HG03565 (cell line): ENCODE results near the gene KAT6B.

Experiments used
- ATAC-seq: cut with Tn5 transposase; IDR thresholded peaks from one replicate; pipeline ENCODE4 v1.9.1; 2021; ENCODE audit warnings: mild to moderate bottlenecking, moderate library complexity; ENCODE audit not compliant: unreplicated experiment

Gene KAT6B

DNA sequence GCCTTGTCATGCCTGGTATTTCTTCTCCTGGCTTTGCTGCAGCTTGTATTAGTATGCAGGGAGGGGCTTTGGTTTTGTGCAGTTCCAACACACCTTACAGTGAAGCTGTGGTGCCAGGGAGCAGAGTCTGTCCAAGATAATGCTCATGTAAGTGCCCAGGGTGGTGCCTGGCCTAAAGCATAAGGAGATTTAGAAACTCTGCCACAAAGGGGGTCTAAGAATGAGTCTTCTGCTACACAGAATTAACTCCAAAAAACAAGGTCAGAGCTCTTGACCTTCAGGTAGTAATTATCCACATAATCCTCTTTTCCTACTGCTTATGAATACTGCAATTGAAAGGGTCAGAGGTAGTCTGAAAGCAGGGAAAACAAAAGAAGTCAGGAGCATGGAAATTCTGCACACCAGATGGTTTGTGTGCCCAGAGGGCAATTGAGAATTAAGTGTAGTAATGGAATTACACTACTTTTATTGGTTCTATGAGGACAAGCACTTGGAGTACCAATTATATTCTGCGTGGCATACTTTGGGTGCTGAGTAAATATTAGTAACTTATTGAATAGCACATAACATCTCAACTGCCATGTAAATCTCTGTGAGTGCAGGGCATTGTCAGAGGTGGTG is 121.5 kb downstream of the KAT6B start:
- no peak for ATAC-seq

DNA sequence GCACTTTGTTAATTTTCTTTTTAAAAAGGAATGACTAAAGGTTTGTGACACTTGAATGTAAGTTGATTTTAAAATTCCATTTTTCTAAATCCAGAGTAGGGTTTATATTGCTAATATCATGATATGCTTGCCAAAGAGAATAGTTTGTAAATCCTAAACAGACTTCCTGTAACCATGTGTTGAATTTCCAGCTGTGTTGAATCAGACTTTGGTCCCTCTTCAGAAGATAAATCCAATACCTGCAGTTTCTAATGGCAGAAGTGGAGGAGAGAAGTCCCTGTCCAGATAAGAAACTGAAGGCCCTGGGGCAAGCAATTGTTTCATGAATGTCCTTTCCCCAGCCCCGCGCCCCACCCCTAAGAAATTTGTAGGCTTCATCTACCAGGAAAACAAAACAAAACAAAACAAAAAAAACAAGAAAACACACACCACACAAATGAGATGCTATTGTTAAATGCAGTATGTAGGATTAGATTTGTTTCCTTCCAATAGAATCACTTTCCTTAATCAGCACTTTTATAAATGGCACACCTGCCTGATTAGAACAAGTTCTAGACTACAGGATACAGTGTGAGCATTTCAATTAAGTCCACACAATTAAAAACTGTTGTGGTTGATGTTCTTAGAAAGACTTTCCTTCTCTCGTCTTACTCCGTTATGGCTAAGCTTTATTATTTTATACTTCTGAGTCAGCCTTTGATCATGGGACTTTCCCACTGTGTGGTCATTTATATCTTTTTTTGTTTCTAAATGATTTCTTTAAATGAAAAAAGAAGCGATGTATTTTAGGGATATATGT is 122.8 kb downstream of the KAT6B start:
- ATAC-seq = no peak

DNA sequence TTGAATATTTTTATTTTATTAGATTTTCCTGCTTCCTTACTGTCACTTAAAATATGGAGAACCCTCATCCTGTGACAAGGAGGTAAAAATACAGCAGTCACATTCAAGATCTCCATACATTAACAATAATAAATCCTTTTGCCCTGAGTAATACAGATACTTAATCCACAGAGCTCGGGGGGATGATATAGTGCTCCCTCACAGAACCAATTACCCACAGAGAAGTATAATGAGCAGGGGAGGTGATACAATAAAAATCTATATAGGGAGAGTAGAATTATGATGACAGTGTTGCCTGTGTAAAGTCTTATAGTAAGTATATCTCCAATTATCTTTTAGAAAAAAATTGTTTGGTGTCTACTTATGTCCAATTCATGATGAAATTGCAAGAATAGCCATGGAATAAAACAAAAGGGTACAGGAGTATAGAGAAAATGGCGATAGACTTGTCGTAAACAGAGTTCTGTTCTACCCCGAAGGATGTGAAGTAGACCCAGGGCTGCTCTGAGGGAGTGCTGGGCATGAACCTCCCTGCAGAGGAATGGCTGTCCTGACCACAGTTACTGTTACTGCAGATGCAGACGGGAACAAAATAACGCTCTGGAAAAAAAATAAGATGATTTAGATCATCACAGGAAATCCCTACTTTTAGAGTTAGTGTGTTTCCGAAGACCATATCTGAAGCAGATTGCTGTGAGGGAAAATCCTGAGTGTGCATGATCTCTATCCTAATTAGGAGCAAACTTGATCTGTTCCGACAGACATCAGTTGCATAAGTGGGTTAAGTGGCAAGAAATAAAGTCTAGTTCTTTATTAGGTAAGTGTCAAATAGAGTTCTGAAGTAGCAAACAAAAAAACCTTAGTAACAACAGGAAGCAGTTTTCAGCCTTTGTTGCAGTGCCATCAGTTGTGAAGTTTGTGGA is 123.7 kb downstream of the KAT6B start:
- no peak for ATAC-seq

DNA sequence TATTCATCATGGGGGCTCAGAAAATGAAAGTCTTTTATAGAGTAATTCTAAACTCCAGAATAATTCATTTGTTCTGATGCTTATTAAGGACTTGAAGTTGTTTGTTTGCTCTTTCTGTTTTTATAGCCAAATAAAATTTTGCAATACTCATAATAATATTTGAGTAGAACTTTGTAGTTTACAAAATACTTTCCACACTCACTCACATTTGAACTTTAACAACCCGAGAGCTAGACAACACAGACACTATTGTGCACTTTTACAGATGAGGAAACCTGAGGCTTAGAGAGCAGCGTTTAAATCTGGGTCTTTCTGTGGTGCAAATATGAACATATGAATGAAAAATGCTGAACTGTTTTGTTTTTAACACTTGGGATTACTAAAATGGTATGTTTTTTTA is 126.8 kb downstream of the KAT6B start:
- ATAC-seq = no peak

DNA sequence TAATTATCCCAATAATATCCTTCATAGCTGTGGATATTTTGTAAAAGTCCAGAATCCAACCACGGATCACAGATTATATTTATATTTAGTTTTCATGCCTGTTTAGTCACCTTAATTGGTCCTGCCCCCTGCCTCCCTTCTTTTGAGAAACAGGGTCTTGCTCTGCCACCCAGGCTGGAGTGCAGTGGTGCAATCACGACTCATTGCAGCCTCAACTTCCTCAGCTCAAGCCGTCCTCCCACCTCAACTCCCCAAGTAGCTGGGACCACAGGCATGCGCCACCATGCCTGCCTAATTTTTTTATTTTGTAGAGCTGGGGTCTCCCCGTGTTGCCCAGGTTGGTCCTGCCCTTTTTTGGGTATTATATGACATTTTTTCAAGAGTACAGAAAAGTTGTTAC is 129.4 kb downstream of the KAT6B start:
- ATAC-seq = no peak

DNA sequence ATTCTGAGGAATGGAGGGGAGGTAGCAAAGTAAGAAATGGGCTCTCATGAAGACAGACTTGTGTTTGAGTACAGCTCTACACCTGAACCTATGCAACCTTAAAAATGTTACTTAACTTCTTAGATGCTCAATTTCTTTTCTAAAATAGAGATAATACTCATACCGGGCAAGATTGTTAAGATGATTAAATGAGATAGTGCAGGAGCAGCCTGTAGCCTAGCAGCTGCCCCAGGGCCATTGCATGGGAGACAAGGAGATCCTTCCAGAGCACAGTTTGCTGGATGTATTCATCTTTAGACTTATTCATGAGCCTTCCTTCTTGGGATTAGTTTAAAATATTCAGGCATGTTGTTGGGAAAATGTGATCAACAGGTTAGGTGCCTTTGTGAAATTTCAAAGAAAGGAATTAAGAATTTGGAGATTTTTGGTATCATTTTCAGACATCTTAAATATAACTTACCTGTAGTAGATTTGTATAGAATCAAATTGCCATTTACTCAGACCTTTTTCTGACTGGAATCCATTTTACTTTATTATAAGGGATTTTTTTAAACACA is 130.2 kb downstream of the KAT6B start:
- ATAC-seq = no peak

DNA sequence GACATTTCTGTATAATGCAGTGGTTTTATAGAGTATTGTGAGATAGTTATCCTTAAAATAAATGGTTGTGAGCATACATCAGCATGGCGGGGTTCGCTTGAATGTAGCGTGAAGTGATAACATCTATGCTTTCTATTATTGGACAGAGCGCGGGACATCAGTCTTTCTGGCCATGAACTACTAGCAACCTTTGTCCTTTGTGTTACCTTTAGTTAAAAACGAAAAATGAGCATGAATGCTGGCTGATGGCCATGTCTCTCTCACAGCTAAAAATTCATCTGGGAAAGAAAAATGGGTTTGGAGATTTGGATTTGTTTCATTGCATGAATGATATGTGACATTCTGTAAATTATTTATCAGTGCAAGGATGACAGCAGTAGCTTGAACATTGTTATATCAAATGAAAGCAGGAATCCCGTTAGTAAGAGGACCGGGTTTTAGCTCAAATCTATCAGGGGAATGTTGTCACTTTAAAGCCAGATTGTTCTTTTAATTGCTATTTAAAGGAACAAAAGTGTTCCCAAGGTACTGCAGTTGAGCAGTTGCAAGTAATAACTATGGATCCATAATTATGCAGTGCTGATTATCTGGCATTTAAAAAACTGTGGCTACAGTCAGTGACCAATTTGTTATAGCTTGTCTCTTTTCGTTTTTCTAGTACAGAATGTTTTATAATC is 131.0 kb downstream of the KAT6B start:
- ATAC-seq = no peak

DNA sequence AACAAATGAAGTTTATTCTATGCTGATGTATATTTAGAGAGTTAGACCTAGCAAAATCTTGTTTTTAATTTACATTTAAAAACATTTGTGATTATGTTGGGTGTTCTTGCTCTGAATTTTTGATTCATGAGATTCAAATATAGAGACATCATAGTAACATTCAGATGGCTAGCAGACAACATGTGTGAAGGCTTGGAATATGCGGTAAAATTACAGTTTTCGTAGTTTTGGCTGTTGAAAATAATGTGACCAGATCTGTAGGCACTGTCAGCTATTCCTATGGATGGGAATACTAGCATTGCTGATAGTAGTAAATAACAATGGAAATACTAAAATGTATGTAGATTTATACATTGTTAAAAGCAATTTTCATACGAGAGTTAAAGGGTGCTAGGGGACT is 131.9 kb downstream of the KAT6B start:
- no peak for ATAC-seq

DNA sequence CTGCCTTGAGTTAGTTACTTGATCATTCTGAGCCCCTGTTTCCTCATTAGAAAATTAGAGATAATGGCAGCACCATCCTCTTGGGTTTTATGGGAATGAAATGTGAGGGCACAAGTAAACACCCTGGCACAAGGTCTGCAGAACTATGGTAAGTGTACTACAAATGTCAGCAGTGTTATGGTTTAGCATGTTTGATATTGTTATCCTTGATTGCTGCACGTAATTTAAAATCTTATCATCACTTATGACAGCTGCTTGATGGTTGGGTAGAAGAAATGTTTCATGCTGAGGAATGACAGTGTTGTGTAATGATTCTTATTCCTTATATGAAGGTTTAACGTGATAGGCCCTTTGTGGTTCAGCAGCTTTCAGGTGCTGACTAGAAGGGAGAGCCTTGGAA is 134.3 kb downstream of the KAT6B start:
- no peak for ATAC-seq

DNA sequence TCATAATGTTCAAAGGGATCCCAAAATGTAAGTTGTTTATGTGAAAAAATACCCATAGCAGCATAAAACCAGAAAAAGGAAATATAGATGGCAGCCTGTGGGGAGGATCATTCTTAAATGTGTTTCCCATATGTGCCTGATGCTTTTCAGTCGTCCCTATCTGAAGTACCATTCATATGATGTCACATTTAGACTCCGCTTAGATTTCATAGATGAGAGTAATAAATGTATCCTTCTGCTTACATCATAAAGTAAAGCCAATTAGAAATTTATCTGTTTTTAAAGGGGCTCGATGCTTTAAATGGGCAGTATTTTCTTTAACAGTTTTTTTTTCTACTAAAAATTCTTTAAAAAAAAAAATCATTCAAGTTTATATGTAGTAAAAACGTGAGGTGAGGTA is 136.1 kb downstream of the KAT6B start:
- ATAC-seq = no peak

DNA sequence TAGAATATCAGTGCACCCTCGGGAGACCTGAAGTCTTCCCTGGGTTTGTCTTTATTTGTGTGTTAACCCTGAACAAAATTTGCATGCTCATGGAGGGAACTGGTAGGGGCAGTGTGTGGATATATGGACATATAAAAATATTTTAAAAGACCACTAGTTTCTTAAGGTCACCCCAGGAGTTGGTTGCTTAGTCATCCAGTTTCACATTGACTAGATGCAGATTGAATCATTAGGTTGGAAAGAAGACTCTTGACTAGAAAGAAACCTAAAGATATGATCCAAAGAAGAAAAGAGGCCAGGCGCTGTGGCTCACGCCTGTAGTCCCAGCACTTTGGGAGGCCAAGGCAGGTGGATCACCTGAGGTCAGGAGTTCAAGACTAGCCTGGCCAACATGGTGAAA is 137.1 kb downstream of the KAT6B start:
- no peak for ATAC-seq

DNA sequence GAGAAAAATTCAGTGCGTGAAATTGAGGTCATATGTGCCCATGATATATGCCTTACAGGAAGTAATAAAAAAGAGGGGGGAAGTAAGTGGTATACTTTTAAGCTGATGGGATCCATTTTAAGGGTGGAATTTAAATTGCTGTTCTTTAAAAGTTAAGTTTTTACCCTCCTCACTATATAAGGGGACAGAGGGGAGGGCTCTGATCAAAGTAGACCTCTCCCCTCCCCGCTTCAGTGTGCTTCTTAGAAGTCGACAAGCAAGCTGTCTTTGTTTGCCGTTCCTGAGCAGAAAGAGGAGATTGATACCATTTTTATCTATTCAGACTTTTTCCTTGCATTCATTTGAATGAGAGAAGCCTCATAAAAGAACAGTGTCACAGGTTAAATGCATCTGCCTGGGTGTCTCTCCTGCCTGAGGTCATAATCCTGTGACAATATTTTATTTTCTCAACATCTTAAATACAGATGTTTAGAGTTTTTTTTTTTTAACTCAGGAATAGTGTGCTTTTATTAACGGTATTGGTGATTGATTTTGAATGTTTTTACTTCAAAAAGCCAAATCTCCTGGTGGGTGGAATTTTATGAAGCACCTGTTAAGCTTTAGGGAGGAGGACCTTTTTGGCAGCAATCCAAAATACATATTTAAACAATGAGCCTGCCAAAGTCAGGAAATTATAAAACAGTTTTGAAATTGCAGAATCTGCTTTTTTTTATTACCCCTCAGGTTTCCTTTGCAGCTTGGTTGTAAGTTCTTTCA is 141.7 kb downstream of the KAT6B start:
- no peak for ATAC-seq

DNA sequence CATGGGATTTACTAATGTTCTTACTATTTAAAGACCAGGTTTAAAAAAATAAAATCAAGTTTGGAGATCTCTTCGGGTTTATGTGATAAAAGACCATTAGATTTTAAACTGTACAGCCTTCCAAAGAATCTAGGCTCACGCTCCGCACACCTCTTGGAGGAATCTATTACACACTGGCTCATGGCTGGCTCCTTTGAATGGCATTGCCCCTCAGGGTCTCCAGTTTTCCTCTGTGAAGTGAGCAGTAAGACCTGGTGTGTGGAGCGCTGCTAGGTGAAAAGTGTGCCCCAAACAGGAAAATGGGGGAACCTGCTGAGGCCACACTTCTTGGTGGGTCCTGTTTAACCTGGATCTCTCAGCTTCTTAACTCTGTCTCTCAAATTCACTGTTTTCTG is 142.3 kb downstream of the KAT6B start:
- ATAC-seq = no peak

DNA sequence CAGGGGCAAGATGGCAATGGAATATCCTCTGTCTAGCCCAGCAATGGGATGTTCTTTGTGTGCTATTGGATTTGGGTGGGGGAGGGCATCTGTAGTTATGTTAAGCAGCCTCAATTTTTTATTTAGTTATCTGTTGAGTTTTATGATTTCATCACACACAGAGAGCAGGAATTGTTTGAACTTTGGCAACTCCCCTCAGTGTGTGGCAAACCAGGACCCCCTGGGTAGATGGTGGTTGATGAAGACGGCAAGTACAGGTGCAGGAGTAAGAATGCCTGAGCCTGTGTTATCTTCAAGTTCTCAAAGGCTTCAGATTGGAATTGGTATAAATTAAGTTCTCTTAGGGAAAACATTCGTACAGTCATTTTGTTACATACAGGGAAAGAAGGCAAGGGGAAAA is 142.7 kb downstream of the KAT6B start:
- ATAC-seq = no peak

DNA sequence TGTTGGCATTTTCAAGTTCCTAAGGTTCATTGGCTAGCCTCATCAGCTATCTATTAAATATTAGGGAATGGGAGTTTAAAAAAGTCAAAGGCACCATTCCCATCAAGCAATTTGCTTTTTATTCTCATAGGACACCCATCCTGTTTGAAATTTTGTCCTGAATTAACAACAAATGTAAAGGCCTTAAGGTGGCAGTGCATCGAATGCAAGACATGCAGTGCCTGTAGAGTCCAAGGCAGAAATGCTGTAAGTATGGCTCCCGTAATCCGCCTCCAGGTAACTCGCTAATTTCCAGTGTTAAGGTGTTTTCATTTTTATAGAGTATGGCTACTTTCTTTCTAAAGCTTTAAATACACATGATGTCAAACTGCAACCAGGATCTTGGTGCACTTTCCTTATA is 143.1 kb downstream of the KAT6B start:
- ATAC-seq = no peak

DNA sequence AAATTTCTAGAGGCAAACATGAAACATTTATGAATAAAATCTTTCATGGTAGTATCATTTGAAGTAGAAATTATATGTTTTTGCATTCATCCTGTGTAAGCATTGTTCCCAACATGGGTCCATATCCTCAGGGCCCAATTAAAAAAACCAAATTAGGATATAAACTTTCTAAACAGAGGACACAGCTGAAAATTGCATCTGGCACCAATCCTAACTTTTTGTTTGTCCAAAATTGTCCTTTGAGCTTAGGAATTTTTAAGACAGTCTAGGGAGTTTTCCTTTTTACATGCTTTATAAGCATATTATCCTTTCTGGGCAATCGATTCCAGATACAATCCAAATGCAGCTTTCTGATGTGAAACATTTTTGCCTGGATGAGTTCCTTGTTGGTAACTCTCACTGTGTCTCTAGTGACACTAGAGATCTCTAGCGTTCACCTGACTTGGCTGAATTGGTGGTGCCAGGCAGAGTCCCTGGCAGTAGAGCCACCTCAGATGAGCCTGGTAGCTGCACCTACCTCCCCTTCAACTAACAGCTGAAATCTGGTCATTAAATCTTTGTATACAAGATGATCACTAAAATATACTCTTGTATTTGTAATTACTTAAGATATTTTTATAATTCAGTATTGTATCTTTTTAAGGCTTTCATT is 147.5 kb downstream of the KAT6B start:
- no peak for ATAC-seq

DNA sequence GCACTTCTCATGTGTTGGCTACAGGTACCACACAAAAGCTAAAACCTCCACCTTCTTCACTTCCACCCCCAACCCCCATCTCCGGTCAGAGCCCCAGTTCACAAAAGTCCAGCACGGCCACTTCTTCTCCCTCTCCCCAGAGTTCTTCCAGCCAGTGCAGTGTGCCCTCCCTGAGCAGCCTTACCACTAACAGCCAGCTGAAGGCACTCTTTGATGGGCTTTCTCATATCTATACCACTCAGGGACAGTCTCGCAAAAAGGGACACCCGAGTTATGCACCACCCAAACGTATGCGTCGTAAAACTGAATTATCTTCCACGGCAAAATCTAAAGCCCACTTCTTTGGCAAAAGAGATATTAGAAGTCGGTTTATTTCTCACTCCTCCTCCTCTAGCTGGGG is 149.4 kb downstream of the KAT6B start:
- ATAC-seq = no peak

DNA sequence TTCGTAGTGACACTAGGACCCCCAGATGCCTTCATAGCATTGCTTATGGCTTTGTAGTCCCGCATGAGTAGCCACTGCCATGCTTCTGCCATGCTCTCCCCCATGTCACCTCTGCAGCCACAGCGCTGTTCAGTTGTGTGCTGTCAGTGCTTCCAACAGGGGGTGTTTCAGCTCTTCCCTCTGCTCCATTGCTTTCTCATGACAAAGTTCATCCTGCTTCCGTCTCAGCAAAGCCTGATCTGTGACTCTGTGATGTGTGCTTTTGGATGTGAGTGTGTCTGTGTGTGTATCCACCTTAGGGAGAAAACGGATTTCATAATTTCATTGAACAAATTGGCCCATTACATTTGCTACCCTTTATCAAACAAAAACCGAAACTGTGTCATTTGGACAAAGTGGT is 150.2 kb downstream of the KAT6B start:
- ATAC-seq = no peak

DNA sequence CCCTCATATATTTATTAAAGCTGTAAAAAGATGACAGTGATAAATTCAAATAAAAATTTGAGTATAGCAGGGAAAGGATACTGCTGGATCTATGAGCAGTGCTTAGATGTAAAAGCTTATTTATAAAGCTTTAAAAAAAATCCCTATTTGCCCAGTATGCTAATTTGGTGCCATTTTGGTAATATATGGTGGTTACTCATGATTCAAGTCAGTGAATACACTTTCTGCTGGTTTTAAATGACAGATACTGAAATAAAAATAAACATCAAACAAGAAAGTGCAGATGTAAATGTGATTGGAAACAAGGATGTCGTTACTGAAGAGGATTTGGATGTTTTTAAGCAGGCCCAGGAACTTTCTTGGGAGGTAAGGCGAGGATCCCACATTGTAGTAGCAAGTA is 150.7 kb downstream of the KAT6B start:
- ATAC-seq = no peak
